ENCODE results near the gene DOK1. TPM values are rescaled to one million over a fixed set of nuclear protein-coding genes. Genes with fewer than 3 reads are reported as not detected.

Gene DOK1
- polyA plus RNA-seq, 1 donor (not counting 4 experiments of a cell fraction or from before 2014, with no cell fraction given), result 0.97 TPM

DNA sequence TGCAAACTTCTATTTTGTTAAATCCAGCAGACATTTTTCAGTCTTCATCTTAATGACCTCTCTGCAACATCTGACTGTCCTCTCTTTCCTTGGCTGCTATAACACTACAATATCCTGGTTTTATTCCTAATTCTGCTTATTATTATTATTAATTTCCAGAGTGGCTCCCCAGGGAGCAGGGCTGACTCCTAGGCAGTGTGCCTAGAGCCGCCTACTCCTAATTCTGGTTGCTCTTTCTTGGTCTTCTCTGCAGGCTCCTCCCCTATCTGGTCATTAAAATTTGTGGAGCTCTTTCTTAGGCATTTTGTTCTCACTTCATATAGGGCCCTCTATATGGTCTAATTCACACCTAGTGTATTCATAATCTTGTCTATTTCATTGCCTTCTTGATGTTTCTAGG, 11.5 kb upstream of the DOK1 start:
- no peaks in the 10 kb centered on the region for H3K9me3 ChIP-seq (ENCODE audit: control insufficient read depth, low read depth, low read length)
- no peaks in the 10 kb centered on the region for H3K4me1 ChIP-seq (ENCODE audit: control insufficient read depth, extremely low read depth, insufficient read depth, low read length)
- H3K9ac ChIP-seq (ENCODE audit: control insufficient read depth, extremely low read depth, insufficient read depth, low read length), result no peak overlapping the region
- H3K79me2 ChIP-seq (ENCODE audit: control insufficient read depth, insufficient read depth, low read length), result no peaks in the 10 kb centered on the region
- no peak overlapping the region for H3K27ac ChIP-seq (ENCODE audit: control insufficient read depth, insufficient read depth, low read length)
- H3K36me3 ChIP-seq (ENCODE audit: control insufficient read depth in 2 of 2, extremely low read depth in 1 of 2, insufficient read depth in 2 of 2, low read length in 2 of 2), result no peaks in the 10 kb centered on the region
- FAIRE-seq (no peak), DNase-seq (ENCODE audit: low read depth, low spot score) (no peak)
- TF ChIP-seq, protein P1, sequence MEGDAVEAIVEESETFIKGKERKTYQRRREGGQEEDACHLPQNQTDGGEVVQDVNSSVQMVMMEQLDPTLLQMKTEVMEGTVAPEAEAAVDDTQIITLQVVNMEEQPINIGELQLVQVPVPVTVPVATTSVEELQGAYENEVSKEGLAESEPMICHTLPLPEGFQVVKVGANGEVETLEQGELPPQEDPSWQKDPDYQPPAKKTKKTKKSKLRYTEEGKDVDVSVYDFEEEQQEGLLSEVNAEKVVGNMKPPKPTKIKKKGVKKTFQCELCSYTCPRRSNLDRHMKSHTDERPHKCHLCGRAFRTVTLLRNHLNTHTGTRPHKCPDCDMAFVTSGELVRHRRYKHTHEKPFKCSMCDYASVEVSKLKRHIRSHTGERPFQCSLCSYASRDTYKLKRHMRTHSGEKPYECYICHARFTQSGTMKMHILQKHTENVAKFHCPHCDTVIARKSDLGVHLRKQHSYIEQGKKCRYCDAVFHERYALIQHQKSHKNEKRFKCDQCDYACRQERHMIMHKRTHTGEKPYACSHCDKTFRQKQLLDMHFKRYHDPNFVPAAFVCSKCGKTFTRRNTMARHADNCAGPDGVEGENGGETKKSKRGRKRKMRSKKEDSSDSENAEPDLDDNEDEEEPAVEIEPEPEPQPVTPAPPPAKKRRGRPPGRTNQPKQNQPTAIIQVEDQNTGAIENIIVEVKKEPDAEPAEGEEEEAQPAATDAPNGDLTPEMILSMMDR (optimal IDR thresholded peaks at IDR 0.05 in 1 of 3, IDR thresholded peaks at IDR 0.05 in 1 of 3, conservative IDR thresholded peaks at IDR 0.05 in 1 of 3; ENCODE audit: extremely low read depth in 1 of 3, insufficient read depth in 2 of 3, low read length in 3 of 3), result no peak
- TF ChIP-seq EZH2 (IDR thresholded peaks at IDR 0.05; ENCODE audit: low read length), result no peak
- no peaks in the 10 kb centered on the region for H3K9me1 ChIP-seq (ENCODE audit: control insufficient read depth, extremely low read depth, insufficient read depth, low read length)
- dilution Hi-C loops (cut with MboI; ENCODE audit: extremely low pct_ligation_motif_present, low sequenced_read_pairs), result no loop called here
- H3K4me2 ChIP-seq (ENCODE audit: control insufficient read depth, extremely low read depth, insufficient read depth, low read depth, low read length), result no peak overlapping the region
- no peak overlapping the region for H2AFZ ChIP-seq (ENCODE audit: control insufficient read depth, low read length)
- H3K27me3 ChIP-seq (ENCODE audit: control insufficient read depth, extremely low read depth, insufficient read depth, low read length), result no peaks in the 10 kb centered on the region
- no peaks in the 10 kb centered on the region for H4K20me1 ChIP-seq (ENCODE audit: control insufficient read depth, extremely low read depth, insufficient read depth, low read length)
- H3K4me3 ChIP-seq (ENCODE audit: control insufficient read depth in 2 of 3, extremely low read depth in 1 of 3, insufficient read depth in 2 of 3, low read depth in 1 of 3, low read length in 3 of 3), result no peak overlapping the region

DNA sequence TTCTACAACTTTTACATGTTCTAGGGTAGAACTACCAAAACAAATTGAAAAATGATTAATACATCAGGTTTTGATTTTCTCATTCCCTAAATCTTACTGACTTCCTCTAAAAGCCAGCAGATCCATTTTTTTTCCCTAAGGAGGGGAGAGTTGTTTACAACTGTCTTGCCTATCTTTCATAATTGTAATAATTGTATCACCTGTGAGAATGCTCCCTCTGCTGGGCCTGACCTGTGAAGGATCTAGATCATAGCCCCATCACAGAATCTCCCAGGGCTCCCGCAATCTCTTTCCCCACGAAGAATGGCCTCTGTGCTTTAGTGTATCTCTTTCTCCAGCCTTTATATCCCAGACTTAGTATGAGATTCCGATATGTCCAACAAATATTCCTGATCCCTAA, 9.9 kb upstream of the DOK1 start:
- Histone ChIP-seq H3K4me3 (ENCODE audit: control insufficient read depth in 2 of 3, extremely low read depth in 1 of 3, insufficient read depth in 2 of 3, low read depth in 1 of 3, low read length in 3 of 3) (no peak overlapping the region), H3K27ac (ENCODE audit: control insufficient read depth, insufficient read depth, low read length) (no peak overlapping the region), H3K79me2 (ENCODE audit: control insufficient read depth, insufficient read depth, low read length) (no peaks in the 10 kb centered on the region), H3K27me3 (ENCODE audit: control insufficient read depth, extremely low read depth, insufficient read depth, low read length) (no peaks in the 10 kb centered on the region), H3K36me3 (ENCODE audit: control insufficient read depth in 2 of 2, extremely low read depth in 1 of 2, insufficient read depth in 2 of 2, low read length in 2 of 2) (no peaks in the 10 kb centered on the region), H3K9ac (ENCODE audit: control insufficient read depth, extremely low read depth, insufficient read depth, low read length) (no peak overlapping the region), H3K9me3 (ENCODE audit: control insufficient read depth, low read depth, low read length) (no peaks in the 10 kb centered on the region), H3K4me2 (ENCODE audit: control insufficient read depth, extremely low read depth, insufficient read depth, low read depth, low read length) (no peak overlapping the region), H4K20me1 (ENCODE audit: control insufficient read depth, extremely low read depth, insufficient read depth, low read length) (no peaks in the 10 kb centered on the region), H3K4me1 (ENCODE audit: control insufficient read depth, extremely low read depth, insufficient read depth, low read length) (peaks cover 10% of the 10 kb centered on the region), H2AFZ (ENCODE audit: control insufficient read depth, low read length) (no peak overlapping the region), H3K9me1 (ENCODE audit: control insufficient read depth, extremely low read depth, insufficient read depth, low read length) (no peaks in the 10 kb centered on the region)
- no peak for DNase-seq (ENCODE audit: low read depth, low spot score)
- no peak for FAIRE-seq
- TF ChIP-seq, protein P1 (optimal IDR thresholded peaks at IDR 0.05 in 1 of 3, IDR thresholded peaks at IDR 0.05 in 1 of 3, conservative IDR thresholded peaks at IDR 0.05 in 1 of 3; ENCODE audit: extremely low read depth in 1 of 3, insufficient read depth in 2 of 3, low read length in 3 of 3), result peak; percentile 36 to 47 (median 40)
- no peak for TF ChIP-seq EZH2 (IDR thresholded peaks at IDR 0.05; ENCODE audit: low read length)
- dilution Hi-C loops (cut with MboI; ENCODE audit: extremely low pct_ligation_motif_present, low sequenced_read_pairs), result no loop called here
